Body of pancreas (tissue), 4 donors: ENCODE results near the gene CERK.

Experiments used
- POLR2A ChIP-seq, 3 donors: fragments of 450-650 bp; IDR thresholded peaks; one replicate each; pipeline ENCODE4 v1.6.1; 2016; ENCODE audit warnings: antibody characterized with exemption in 3 of 3, mild to moderate bottlenecking in 2 of 3
- TF ChIP-seq, protein P1 (sequence below), 7 experiments: fragments of 450-650 bp in 4 of 7; fragments of 200-600 bp in 3 of 7; sonication (generic) in 3 of 7; IDR thresholded peaks; one replicate each; pipeline ENCODE4 v1.5.1; 2016 to 2019; ENCODE audit warnings: antibody characterized with exemption in 7 of 7

DNA sequence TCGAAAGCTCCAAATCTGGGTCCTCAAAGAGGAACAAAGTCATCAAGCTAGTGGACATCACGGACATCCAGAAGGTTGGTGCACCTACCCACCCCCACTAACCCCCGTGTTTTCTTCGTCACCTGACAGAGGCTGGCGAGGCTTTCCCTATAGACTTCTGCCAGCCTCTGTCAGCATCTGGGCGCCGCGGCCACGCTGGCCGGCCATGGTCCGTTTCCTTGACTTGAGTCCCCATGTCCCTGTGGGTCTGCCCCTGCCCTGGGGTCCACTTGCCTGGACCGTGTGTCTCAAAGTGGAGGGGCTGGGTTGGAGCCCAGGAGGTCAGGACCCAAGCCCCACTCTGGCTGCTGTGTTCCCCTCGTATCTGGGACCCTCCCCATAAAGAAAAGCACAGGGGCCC, 62.6 kb downstream of the CERK start:
- TF ChIP-seq, protein P1, sequence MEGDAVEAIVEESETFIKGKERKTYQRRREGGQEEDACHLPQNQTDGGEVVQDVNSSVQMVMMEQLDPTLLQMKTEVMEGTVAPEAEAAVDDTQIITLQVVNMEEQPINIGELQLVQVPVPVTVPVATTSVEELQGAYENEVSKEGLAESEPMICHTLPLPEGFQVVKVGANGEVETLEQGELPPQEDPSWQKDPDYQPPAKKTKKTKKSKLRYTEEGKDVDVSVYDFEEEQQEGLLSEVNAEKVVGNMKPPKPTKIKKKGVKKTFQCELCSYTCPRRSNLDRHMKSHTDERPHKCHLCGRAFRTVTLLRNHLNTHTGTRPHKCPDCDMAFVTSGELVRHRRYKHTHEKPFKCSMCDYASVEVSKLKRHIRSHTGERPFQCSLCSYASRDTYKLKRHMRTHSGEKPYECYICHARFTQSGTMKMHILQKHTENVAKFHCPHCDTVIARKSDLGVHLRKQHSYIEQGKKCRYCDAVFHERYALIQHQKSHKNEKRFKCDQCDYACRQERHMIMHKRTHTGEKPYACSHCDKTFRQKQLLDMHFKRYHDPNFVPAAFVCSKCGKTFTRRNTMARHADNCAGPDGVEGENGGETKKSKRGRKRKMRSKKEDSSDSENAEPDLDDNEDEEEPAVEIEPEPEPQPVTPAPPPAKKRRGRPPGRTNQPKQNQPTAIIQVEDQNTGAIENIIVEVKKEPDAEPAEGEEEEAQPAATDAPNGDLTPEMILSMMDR (IDR thresholded peaks at IDR 0.05) = no peak
- TF ChIP-seq POLR2A (IDR thresholded peaks at IDR 0.05) = no peak
